ENCODE results near the gene ITGA1. TPM values are rescaled to one million over a fixed set of nuclear protein-coding genes. Genes with fewer than 3 reads are reported as not detected.

The ITGA1 gene
- total RNA-seq, 1 experiment from 2014 or later = 4.0 TPM

- Histone ChIP-seq H3K9me3 (ENCODE audit: insufficient read depth, low read depth) (no peaks in the 10 kb centered on the region; the same call in 1 of the 2 replicates), H3K4me3 (no peak overlapping the region), H3K36me3 (ENCODE audit: low read depth) (no peaks in the 10 kb centered on the region), H4K20me1 (ENCODE audit: insufficient read depth) (no peaks in the 10 kb centered on the region), H2AFZ (no peak overlapping the region), H3K27me3 (ENCODE audit: insufficient read depth, low read depth) (no peaks in the 10 kb centered on the region), H3F3A (ENCODE audit: insufficient read depth, low read depth) (no peaks in the 10 kb centered on the region), H3K27ac (no peak overlapping the region), H3K79me2 (ENCODE audit: low read depth) (no peaks in the 10 kb centered on the region), H3K4me2 (no peak overlapping the region), H3K9me2 (ENCODE audit: insufficient read depth) (0 out of 2 replicates have a peak, but pooled peaks cover 4% of the 10 kb centered on the region), H3K4me1 (replicated peaks; ENCODE audit: insufficient read depth) (0 out of 2 replicates have a peak, but pooled peaks cover 6% of the 10 kb centered on the region)
- CTCF ChIA-PET = interaction anchor here (0.6 kb wide), 1 partner anchor 503 kb away, joined by 7 read pairs; no protein-coding TSS in a partner anchor
- intact Hi-C loops (cut with micrococcal nuclease; ENCODE audit: unreplicated experiment) = no loop called here
- BruUV-seq (replicated peaks) = no TSS peak
- POLR2A ChIA-PET (ENCODE audit: unreplicated experiment) = no interaction called here
- TF ChIP-seq CTCF (conservative IDR thresholded peaks at IDR 0.05) (no peak), EZH2 (IDR thresholded peaks at IDR 0.05; ENCODE audit: low read depth) (no peak)
- no peak for DNase-seq
Measured at GRCh38 chr5:52888363-52888762, 100.6 kb downstream of the ITGA1 start.

GRCh38 chr5:52892242-52892878 lies 104.6 kb downstream of the ITGA1 start:
- POLR2A ChIA-PET (ENCODE audit: unreplicated experiment) = no interaction called here
- no peaks in the 10 kb centered on the region for H4K20me1 ChIP-seq (ENCODE audit: insufficient read depth)
- CTCF ChIA-PET = no interaction called here
- H3F3A ChIP-seq (ENCODE audit: insufficient read depth, low read depth) = no peaks in the 10 kb centered on the region
- intact Hi-C loops (cut with micrococcal nuclease; ENCODE audit: unreplicated experiment) = no loop called here
- H3K27me3 ChIP-seq (ENCODE audit: insufficient read depth, low read depth) = no peaks in the 10 kb centered on the region
- no peaks in the 10 kb centered on the region for H3K36me3 ChIP-seq (ENCODE audit: low read depth)
- DNase-seq = no peak
- H3K79me2 ChIP-seq (ENCODE audit: low read depth) = no peaks in the 10 kb centered on the region
- no peak overlapping the region for H3K4me3 ChIP-seq
- H3K27ac ChIP-seq = no peak overlapping the region
- H3K9me2 ChIP-seq (ENCODE audit: insufficient read depth) = 0 out of 2 replicates have a peak, but pooled peaks cover 8% of the 10 kb centered on the region
- no peak for TF ChIP-seq EZH2 (IDR thresholded peaks at IDR 0.05; ENCODE audit: low read depth)
- no peak for TF ChIP-seq CTCF (conservative IDR thresholded peaks at IDR 0.05)
- no peaks in the 10 kb centered on the region; the same call in 1 of the 2 replicates for H3K9me3 ChIP-seq (ENCODE audit: insufficient read depth, low read depth)
- H2AFZ ChIP-seq = no peak overlapping the region
- H3K4me2 ChIP-seq = no peak overlapping the region
- no peaks in the 10 kb centered on the region for H3K4me1 ChIP-seq (replicated peaks; ENCODE audit: insufficient read depth)
- no TSS peak for BruUV-seq (replicated peaks)

GRCh38 chr5:52893105-52893504 lies 105.4 kb downstream of the ITGA1 start:
- H3K9me2 ChIP-seq (ENCODE audit: insufficient read depth) = 0 out of 2 replicates have a peak, but pooled peaks cover 8% of the 10 kb centered on the region
- ChIA-PET CTCF (no interaction called here), POLR2A (ENCODE audit: unreplicated experiment) (no interaction called here)
- intact Hi-C loops (cut with micrococcal nuclease; ENCODE audit: unreplicated experiment) = no loop called here
- TF ChIP-seq EZH2 (IDR thresholded peaks at IDR 0.05; ENCODE audit: low read depth) = no peak
- no peak for TF ChIP-seq CTCF (conservative IDR thresholded peaks at IDR 0.05)
- H3K4me2 ChIP-seq = no peak overlapping the region
- H3K27ac ChIP-seq = no peak overlapping the region
- no peaks in the 10 kb centered on the region for H3K36me3 ChIP-seq (ENCODE audit: low read depth)
- no peaks in the 10 kb centered on the region for H3F3A ChIP-seq (ENCODE audit: insufficient read depth, low read depth)
- no TSS peak for BruUV-seq (replicated peaks)
- H3K4me1 ChIP-seq (replicated peaks; ENCODE audit: insufficient read depth) = no peaks in the 10 kb centered on the region
- H3K4me3 ChIP-seq = no peak overlapping the region
- H3K79me2 ChIP-seq (ENCODE audit: low read depth) = no peaks in the 10 kb centered on the region
- H2AFZ ChIP-seq = no peak overlapping the region
- H3K9me3 ChIP-seq (ENCODE audit: insufficient read depth, low read depth) = no peaks in the 10 kb centered on the region; the same call in 1 of the 2 replicates
- no peaks in the 10 kb centered on the region for H3K27me3 ChIP-seq (ENCODE audit: insufficient read depth, low read depth)
- H4K20me1 ChIP-seq (ENCODE audit: insufficient read depth) = no peaks in the 10 kb centered on the region
- DNase-seq = no peak
